ENCODE measurements around the gene H2BK1. TPM values are rescaled to one million over a fixed set of nuclear protein-coding genes. Genes with fewer than 3 reads are reported as not detected.

The H2BK1 gene
- total and polyA plus RNA-seq, 2 of the 13 experiments (the other 11 are each of a cell fraction or from before 2014, with no cell fraction given): not detected

DNA sequence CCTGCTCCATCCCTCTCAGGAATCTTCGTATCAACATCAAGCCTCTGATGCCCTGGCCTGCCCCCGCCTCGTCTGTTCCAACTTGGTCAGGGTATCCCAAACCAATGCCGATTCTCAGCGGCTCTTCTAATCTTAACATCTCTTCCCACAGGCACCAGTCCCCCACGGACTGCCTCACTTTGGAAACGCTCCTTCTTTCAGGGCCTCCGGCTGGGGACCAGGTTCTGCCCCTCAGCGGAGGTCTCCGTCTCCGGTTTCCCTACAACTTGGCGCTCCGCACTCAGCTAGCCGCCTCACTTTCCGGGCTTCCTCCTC is 16.2 kb upstream of the H2BK1 start:
- peak overlapping the region; percentile 76 to 91 (median 86) for H3K4me3 ChIP-seq (replicated peaks in 1 of 3; ENCODE audit: insufficient read depth in 1 of 3, low read depth in 2 of 3, low read length in 3 of 3)
- TF ChIP-seq HIVEP1 (CRISPR knock-in tag; IDR thresholded peaks at IDR 0.05) (0 out of 2 replicates have a peak, but pooled peaks have one; percentile 9), ZNF318 (CRISPR knock-in tag; IDR thresholded peaks at IDR 0.05) (no peak)
- TF ChIP-seq, protein P1, sequence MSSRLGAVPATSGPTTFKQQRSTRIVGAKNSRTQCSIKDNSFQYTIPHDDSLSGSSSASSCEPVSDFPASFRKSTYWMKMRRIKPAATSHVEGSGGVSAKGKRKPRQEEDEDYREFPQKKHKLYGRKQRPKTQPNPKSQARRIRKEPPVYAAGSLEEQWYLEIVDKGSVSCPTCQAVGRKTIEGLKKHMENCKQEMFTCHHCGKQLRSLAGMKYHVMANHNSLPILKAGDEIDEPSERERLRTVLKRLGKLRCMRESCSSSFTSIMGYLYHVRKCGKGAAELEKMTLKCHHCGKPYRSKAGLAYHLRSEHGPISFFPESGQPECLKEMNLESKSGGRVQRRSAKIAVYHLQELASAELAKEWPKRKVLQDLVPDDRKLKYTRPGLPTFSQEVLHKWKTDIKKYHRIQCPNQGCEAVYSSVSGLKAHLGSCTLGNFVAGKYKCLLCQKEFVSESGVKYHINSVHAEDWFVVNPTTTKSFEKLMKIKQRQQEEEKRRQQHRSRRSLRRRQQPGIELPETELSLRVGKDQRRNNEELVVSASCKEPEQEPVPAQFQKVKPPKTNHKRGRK (CRISPR knock-in tag; IDR thresholded peaks at IDR 0.05): no peak
- H3K4me1 ChIP-seq (ENCODE audit: insufficient read depth, low read length): peaks cover 28% of the 10 kb centered on the region
- H3K4me2 ChIP-seq (ENCODE audit: low read depth, low read length): peak overlapping the region; percentile 80
- H3K9ac ChIP-seq (ENCODE audit: insufficient read depth, low read depth, low read length): peak overlapping the region; percentile 71
- POLR2A ChIA-PET: interaction anchor here (1.0 to 1.6 kb wide), 6 partner anchors 9 to 1602 kb away, joined by 3 to 9 read pairs (median 4); no protein-coding TSS in a partner anchor
- DNase-seq (ENCODE audit: low spot score) (no peak), FAIRE-seq (no peak), ATAC-seq (peak; percentile 27)
- 2% methylated on average over 13 of the region's 15 CpGs for WGBS (ENCODE audit: low lambda C conversion rate)
- peaks cover 16% of the 10 kb centered on the region for H3K79me2 ChIP-seq (ENCODE audit: insufficient read depth, low read length)
- H3K27me3 ChIP-seq (ENCODE audit: control insufficient read depth in 1 of 2, insufficient read depth in 2 of 2, low read length in 2 of 2): no peaks in the 10 kb centered on the region
- intact Hi-C loops (cut with micrococcal nuclease; ENCODE audit: unreplicated experiment): no loop called here
- H4K20me1 ChIP-seq (ENCODE audit: insufficient read depth, low read length): no peaks in the 10 kb centered on the region
- TSS peak; percentile 56 for BruUV-seq (replicated peaks)
- in situ Hi-C loops (cut with HindIII; ENCODE audit: extremely low pct_ligation_motif_present, low pct_unique_long_range_greater_than_20kb): no loop called here
- no peak overlapping the region for H2AFZ ChIP-seq (ENCODE audit: low read length)
- H3K9me3 ChIP-seq (ENCODE audit: low read length): no peaks in the 10 kb centered on the region
- peak overlapping the region; percentile 17 for H3K27ac ChIP-seq (ENCODE audit: extremely low read length, insufficient read depth, low read length)
- H3K36me3 ChIP-seq (replicated peaks in 1 of 2; ENCODE audit: control insufficient read depth in 1 of 2, insufficient read depth in 2 of 2, low read length in 2 of 2): peaks cover 18 to 33% of the 10 kb centered on the region in 2 experiments; a peak in 4 of 5 replicates
- CTCF ChIA-PET (ENCODE audit: low intra/inter-chr PET ratio, low total read pairs): no interaction called here
